Astrocyte (in vitro differentiated cells and primary cell): ENCODE data around the gene HSD17B12. TPM values are rescaled to one million over a fixed set of nuclear protein-coding genes. Genes with fewer than 3 reads are reported as not detected.

Source experiments
- DNase-seq: peaks from one replicate; pipeline ENCODE4 v3.0.0-alpha.2; 2010; ENCODE audit warnings: low read depth
- FAIRE-seq: peaks from 2 replicates; lab custom pipeline; 2011; peaks lifted over from hg19 to GRCh38; lab: Jason Lieb, UNC
- H2AFZ ChIP-seq: 2 replicates; pipeline ENCODE4 v1.6.0; 2012; ENCODE audit warnings: low read depth, low read length, inconsistent platforms
- H3K27ac ChIP-seq: 2 replicates; pipeline ENCODE4 v1.5.1; 2011; ENCODE audit warnings: low read depth, low read length, inconsistent platforms
- H3K27me3 ChIP-seq: 2 replicates; pipeline ENCODE4 v1.6.0; 2011; ENCODE audit warnings: low read length, inconsistent platforms; ENCODE audit not compliant: insufficient read depth
- H3K36me3 ChIP-seq: 2 replicates; pipeline ENCODE4 v1.5.1; 2011; ENCODE audit warnings: low read length, inconsistent platforms; ENCODE audit not compliant: insufficient read depth
- H3K4me1 ChIP-seq: 2 replicates; pipeline ENCODE4 v1.5.1; 2011; ENCODE audit warnings: low read length, inconsistent platforms; ENCODE audit not compliant: insufficient read depth
- H3K4me2 ChIP-seq: 2 replicates; pipeline ENCODE4 v1.6.0; 2012; ENCODE audit warnings: low read length, inconsistent platforms
- H3K4me3 ChIP-seq: 2 replicates; pipeline ENCODE4 v1.5.1; 2011; ENCODE audit warnings: low read depth, mild to moderate bottlenecking, low read length, inconsistent platforms; ENCODE audit not compliant: insufficient read depth
- H3K79me2 ChIP-seq: 2 replicates; pipeline ENCODE4 v1.6.0; 2012; ENCODE audit warnings: mild to moderate bottlenecking, low read length, inconsistent platforms; ENCODE audit not compliant: insufficient read depth
- H3K9ac ChIP-seq: 2 replicates; pipeline ENCODE4 v1.6.0; 2012; ENCODE audit warnings: mild to moderate bottlenecking, low read length, inconsistent platforms
- H3K9me3 ChIP-seq: 2 replicates; pipeline ENCODE4 v1.5.1; 2012; ENCODE audit warnings: low read depth, mild to moderate bottlenecking, low read length, inconsistent platforms; ENCODE audit not compliant: insufficient read depth
- H4K20me1 ChIP-seq: 2 replicates; pipeline ENCODE4 v1.6.0; 2012; ENCODE audit warnings: low read length, inconsistent platforms; ENCODE audit not compliant: insufficient read depth
- H3K27ac Mint-ChIP-seq: one replicate; pipeline ENCODE4 v1.8.0; 2021; ENCODE audit warnings: mild to moderate bottlenecking, mixed read lengths; ENCODE audit not compliant: unreplicated experiment
- H3K27me3 Mint-ChIP-seq: one replicate; pipeline ENCODE4 v1.8.0; 2021; ENCODE audit warnings: low read depth, mixed read lengths; ENCODE audit not compliant: unreplicated experiment
- H3K36me3 Mint-ChIP-seq: one replicate; pipeline ENCODE4 v1.8.0; 2021; ENCODE audit warnings: low read depth, mixed read lengths; ENCODE audit not compliant: unreplicated experiment
- H3K4me1 Mint-ChIP-seq: one replicate; pipeline ENCODE4 v1.8.0; 2021; ENCODE audit warnings: low read depth, mixed read lengths; ENCODE audit not compliant: unreplicated experiment
- H3K4me3 Mint-ChIP-seq: one replicate; pipeline ENCODE4 v1.8.0; 2021; ENCODE audit warnings: mild to moderate bottlenecking, moderate library complexity, mixed read lengths; ENCODE audit not compliant: unreplicated experiment
- H3K9me3 Mint-ChIP-seq: one replicate; pipeline ENCODE4 v1.8.0; 2021; ENCODE audit warnings: mild to moderate bottlenecking, mixed read lengths; ENCODE audit not compliant: unreplicated experiment
- EZH2 ChIP-seq: IDR thresholded peaks from 2 replicates; pipeline ENCODE4 v1.6.1; 2012; ENCODE audit warnings: mild to moderate bottlenecking, low read length, inconsistent platforms; ENCODE audit not compliant: insufficient read depth
- total RNA-seq: library from RNA; stranded (reverse); gene quantifications from 2 replicates; pipeline ENCODE4 v1.2.1, GENCODE V29; 2021
- TF ChIP-seq, protein P1 (sequence below): IDR thresholded peaks from 2 replicates; pipeline ENCODE4 v1.5.1; 2011; ENCODE audit warnings: low read depth, mild to moderate bottlenecking, inconsistent platforms, low read length, moderate library complexity; ENCODE audit not compliant: insufficient read depth

Gene HSD17B12
- total RNA-seq, 1 donor from 2014 or later: 132 TPM

DNA sequence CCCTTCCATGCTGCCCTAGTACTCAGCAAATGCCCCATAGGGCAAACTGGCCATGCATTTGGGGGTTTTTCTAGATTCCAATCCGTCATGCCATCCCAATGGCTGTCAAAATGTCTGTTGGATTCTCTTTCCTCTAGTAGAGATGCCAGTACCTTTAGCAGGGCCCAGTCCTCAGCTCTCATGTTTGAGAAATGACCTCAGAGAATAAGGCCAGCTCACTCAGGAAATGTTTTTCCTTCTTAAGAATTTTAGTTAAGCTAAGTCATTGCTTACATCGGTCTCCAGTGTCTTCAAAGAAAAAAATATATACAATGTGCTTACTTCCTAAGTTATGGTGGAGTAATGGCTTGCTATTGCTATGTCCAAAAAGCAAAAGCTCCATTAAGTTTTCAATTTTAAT lies 186.0 kb downstream of the HSD17B12 start:
- peak; percentile 15 for DNase-seq
- peaks cover 8% of the 10 kb centered on the region for H3K27me3 Mint-ChIP-seq
- H3K27ac Mint-ChIP-seq: peak overlapping the region; percentile 87

DNA sequence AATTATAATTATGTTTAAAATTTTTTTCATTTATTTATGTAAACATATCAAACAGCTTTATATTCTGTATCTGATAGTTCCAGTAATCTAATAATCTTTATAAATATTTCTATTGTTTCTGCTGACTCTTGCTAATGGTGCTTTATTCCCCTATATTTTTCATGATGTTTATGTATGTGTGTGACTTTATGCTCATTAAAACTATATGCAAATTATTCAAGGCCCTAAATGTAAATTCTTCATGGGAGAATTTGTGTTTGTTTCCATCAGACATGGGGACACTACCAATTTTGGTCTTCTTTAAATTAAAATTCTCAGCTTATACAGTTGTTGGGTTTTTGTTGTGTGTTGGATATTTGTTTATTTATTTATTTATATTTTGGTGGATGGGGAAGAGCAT lies 186.4 kb downstream of the HSD17B12 start:
- H3K36me3 ChIP-seq: no peaks in the 10 kb centered on the region
- H3K27ac ChIP-seq: no peak overlapping the region
- no peaks in the 10 kb centered on the region for H3K9me3 ChIP-seq
- no peak for TF ChIP-seq EZH2
- TF ChIP-seq, protein P1, sequence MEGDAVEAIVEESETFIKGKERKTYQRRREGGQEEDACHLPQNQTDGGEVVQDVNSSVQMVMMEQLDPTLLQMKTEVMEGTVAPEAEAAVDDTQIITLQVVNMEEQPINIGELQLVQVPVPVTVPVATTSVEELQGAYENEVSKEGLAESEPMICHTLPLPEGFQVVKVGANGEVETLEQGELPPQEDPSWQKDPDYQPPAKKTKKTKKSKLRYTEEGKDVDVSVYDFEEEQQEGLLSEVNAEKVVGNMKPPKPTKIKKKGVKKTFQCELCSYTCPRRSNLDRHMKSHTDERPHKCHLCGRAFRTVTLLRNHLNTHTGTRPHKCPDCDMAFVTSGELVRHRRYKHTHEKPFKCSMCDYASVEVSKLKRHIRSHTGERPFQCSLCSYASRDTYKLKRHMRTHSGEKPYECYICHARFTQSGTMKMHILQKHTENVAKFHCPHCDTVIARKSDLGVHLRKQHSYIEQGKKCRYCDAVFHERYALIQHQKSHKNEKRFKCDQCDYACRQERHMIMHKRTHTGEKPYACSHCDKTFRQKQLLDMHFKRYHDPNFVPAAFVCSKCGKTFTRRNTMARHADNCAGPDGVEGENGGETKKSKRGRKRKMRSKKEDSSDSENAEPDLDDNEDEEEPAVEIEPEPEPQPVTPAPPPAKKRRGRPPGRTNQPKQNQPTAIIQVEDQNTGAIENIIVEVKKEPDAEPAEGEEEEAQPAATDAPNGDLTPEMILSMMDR: no peak
- Mint-ChIP-seq H3K4me1 (peaks cover 22% of the 10 kb centered on the region), H3K27ac (peak overlapping the region; percentile 30), H3K9me3 (no peaks in the 10 kb centered on the region), H3K36me3 (no peaks in the 10 kb centered on the region), H3K4me3 (no peak overlapping the region), H3K27me3 (peaks cover 8% of the 10 kb centered on the region)
- H4K20me1 ChIP-seq: no peaks in the 10 kb centered on the region
- H2AFZ ChIP-seq: no peak overlapping the region
- no peak overlapping the region for H3K9ac ChIP-seq
- no peaks in the 10 kb centered on the region for H3K79me2 ChIP-seq
- FAIRE-seq (no peak), DNase-seq (no peak)
- no peak overlapping the region for H3K4me2 ChIP-seq
- no peak overlapping the region for H3K4me3 ChIP-seq
- H3K4me1 ChIP-seq: no peaks in the 10 kb centered on the region
- H3K27me3 ChIP-seq: peaks cover 10% of the 10 kb centered on the region

More for the DNA sequence above, 186.0 kb downstream of the HSD17B12 start:
- H3K4me2 ChIP-seq: no peak overlapping the region
- no peaks in the 10 kb centered on the region for H3K4me1 ChIP-seq
- no peak overlapping the region for H3K9ac ChIP-seq
- H3K79me2 ChIP-seq: no peaks in the 10 kb centered on the region
- no peak overlapping the region for H2AFZ ChIP-seq
- H3K36me3 ChIP-seq: no peaks in the 10 kb centered on the region
- Mint-ChIP-seq H3K4me1 (peaks cover 22% of the 10 kb centered on the region), H3K9me3 (no peaks in the 10 kb centered on the region), H3K4me3 (no peak overlapping the region), H3K36me3 (no peaks in the 10 kb centered on the region)
- no peak overlapping the region for H3K4me3 ChIP-seq
- H4K20me1 ChIP-seq: no peaks in the 10 kb centered on the region
- no peak for TF ChIP-seq EZH2
- TF ChIP-seq, protein P1: no peak
- no peak overlapping the region for H3K27ac ChIP-seq
- peaks cover 6% of the 10 kb centered on the region for H3K27me3 ChIP-seq
- no peak for FAIRE-seq
- H3K9me3 ChIP-seq: no peaks in the 10 kb centered on the region

DNA sequence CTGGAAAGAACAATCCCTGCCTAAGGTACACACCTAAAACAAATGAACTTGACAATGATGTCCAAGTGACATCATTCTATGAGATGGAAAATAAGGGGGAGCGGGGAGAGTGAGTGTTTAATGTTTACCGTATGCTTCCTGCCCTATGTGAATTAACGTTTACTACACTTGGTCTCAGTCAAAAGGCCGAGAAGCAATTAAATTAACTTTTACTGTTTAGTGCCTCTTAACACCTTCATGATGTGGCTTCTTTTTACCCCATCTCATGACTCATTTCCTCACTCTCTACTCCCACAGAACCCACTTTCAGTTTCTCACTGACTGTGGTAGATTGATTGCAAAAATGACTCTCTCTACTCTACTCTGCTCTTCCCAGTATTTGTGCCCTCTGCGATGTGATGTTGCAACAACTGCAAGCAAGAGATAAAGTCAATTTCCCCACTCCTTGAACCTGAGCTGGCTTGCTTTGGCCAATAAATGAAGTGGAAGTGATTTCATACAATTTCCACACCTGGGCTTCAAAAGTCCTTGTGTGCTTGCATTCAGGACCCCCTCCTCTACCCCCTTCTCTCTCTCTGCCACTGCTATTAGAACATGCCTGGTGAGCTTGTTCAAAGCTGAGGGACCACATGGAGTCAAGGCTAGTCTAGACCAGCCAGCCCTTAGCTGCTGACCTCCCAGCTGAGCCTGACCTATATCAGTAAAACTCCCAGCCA lies 188.5 kb downstream of the HSD17B12 start:
- Histone ChIP-seq H3K9ac (no peak overlapping the region), H3K4me2 (peak overlapping the region; percentile 29)
- no peak for TF ChIP-seq EZH2
- TF ChIP-seq, protein P1: no peak

More for the DNA sequence above, 188.5 kb downstream of the HSD17B12 start:
- no peaks in the 10 kb centered on the region for H4K20me1 ChIP-seq
- H3K79me2 ChIP-seq: no peaks in the 10 kb centered on the region
- H3K36me3 Mint-ChIP-seq: no peaks in the 10 kb centered on the region
- no peak overlapping the region for H2AFZ ChIP-seq
- H3K9me3 ChIP-seq: no peaks in the 10 kb centered on the region
- H3K27ac Mint-ChIP-seq: peak overlapping the region; percentile 10
- H3K4me1 ChIP-seq: no peaks in the 10 kb centered on the region
- H3K27me3 ChIP-seq: peaks cover 25% of the 10 kb centered on the region
- H3K4me3 ChIP-seq: no peak overlapping the region
- no peaks in the 10 kb centered on the region for H3K36me3 ChIP-seq
- FAIRE-seq: peak; percentile 87
- peaks cover 25% of the 10 kb centered on the region for H3K27me3 Mint-ChIP-seq
- no peak overlapping the region for H3K4me3 Mint-ChIP-seq
- H3K4me1 Mint-ChIP-seq: peaks cover 22% of the 10 kb centered on the region
- H3K9me3 Mint-ChIP-seq: peaks cover 3% of the 10 kb centered on the region
- no peak overlapping the region for H3K27ac ChIP-seq
- peak; percentile 70 for DNase-seq
